BJ (cell line): ENCODE results near the gene PLK5. TPM values are rescaled to one million over a fixed set of nuclear protein-coding genes. Genes with fewer than 3 reads are reported as not detected.

Experiments used
- CTCF ChIA-PET: fragments of 350-600 bp; formaldehyde crosslinking; extraction: SDS; loops from one replicate; lab custom pipeline; 2021; ENCODE audit warnings: antibody characterized with exemption, inconsistent platforms; lab: Yijun Ruan, JAX
- POLR2A ChIA-PET: fragments of 300-600 bp; sonication (Branson Sonifier 250); formaldehyde crosslinking; extraction: SDS; loops from one replicate; lab custom pipeline; 2021; ENCODE audit warnings: antibody characterized with exemption; lab: Charles Lee
- DNase-seq: peaks from one replicate; pipeline ENCODE4 v3.0.0-alpha.2; 2011; ENCODE audit warnings: low read depth
- H3K27me3 ChIP-seq: 2 replicates; pipeline ENCODE4 v1.6.0; 2011; ENCODE audit warnings: low read length; ENCODE audit not compliant: control insufficient read depth, insufficient read depth
- H3K36me3 ChIP-seq: 2 replicates; pipeline ENCODE4 v1.5.1; 2011; ENCODE audit warnings: low read length; ENCODE audit not compliant: control insufficient read depth, insufficient read depth
- H3K4me3 ChIP-seq: 2 replicates; pipeline ENCODE4 v1.5.1; 2011; ENCODE audit warnings: low read depth, mild to moderate bottlenecking, control low read depth, low read length
- CTCF ChIP-seq: IDR thresholded peaks from 2 replicates; pipeline ENCODE4 v1.5.1; 2011; ENCODE audit warnings: low read depth, mild to moderate bottlenecking, control low read depth, inconsistent platforms, low read length, moderate library complexity; ENCODE audit not compliant: insufficient read depth
- polyA plus RNA-seq: library from polyadenylated mRNA; depleted of rRNA; stranded (reverse); fragments of >200 nt; gene quantifications from 2 replicates; pipeline ENCODE4 v1.2.3, GENCODE V29; 2011

The PLK5 gene
- polyA plus RNA-seq, 1 experiment: not detected

DNA sequence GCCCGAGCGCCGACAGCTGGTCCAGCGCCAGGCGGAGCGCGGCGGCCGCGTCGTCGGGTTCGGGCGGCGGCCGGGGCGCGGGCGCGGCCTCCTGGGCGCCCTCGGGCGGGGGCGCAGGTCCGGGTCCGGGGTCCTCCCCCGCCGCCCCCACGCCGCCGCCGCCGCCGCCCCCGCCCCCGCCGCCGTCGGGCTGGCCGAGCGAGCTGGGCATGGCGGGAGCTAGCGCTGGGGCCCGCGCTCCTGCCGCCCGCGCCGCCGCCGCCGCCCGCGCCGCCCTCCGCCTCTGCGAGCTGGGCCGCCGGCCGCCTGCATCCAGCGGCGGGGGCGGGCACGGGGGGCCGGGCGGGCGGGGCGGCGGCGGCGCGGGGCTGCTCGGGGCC lies 44.0 kb downstream of the PLK5 start:
- ChIA-PET CTCF (interaction anchor here (0.7 to 1.0 kb wide), 2 partner anchors 15 to 22 kb away, joined by 3 read pairs; no protein-coding TSS in a partner anchor), POLR2A (no interaction called here)
- Histone ChIP-seq H3K27me3 (no peaks in the 10 kb centered on the region), H3K4me3 (peak overlapping the region; percentile 83), H3K36me3 (0 out of 2 replicates have a peak, but pooled peaks cover 1% of the 10 kb centered on the region)
- no peak for TF ChIP-seq CTCF
- no peak for DNase-seq

GRCh38 chr19:1568320-1569019 lies 44.6 kb downstream of the PLK5 start, which contains the start of gene MEX3D:
TSS of gene MEX3D (minus strand) at chr19:1568325. CDS start at chr19:1568058, 267 bp downstream.
- no peak for DNase-seq
- H3K36me3 ChIP-seq: 0 out of 2 replicates have a peak, but pooled peaks cover 1% of the 10 kb centered on the region
- POLR2A ChIA-PET: no interaction called here
- TF ChIP-seq CTCF: no peak
- no peaks in the 10 kb centered on the region for H3K27me3 ChIP-seq
- H3K4me3 ChIP-seq: peak within 1 kb of the TSS; percentile 83
- CTCF ChIA-PET: interaction anchor here (0.5 to 1.0 kb wide), 3 partner anchors 22 to 127 kb away, joined by 3 to 4 read pairs (median 3); no protein-coding TSS in a partner anchor

GRCh38 chr19:1569997-1570396 lies 46.1 kb downstream of the PLK5 start:
- CTCF ChIA-PET: no interaction called here
- POLR2A ChIA-PET: no interaction called here
- H3K36me3 ChIP-seq: 0 out of 2 replicates have a peak, but pooled peaks cover 1% of the 10 kb centered on the region
- H3K27me3 ChIP-seq: no peaks in the 10 kb centered on the region
- no peak for DNase-seq
- TF ChIP-seq CTCF: no peak
- H3K4me3 ChIP-seq: no peak overlapping the region

DNA sequence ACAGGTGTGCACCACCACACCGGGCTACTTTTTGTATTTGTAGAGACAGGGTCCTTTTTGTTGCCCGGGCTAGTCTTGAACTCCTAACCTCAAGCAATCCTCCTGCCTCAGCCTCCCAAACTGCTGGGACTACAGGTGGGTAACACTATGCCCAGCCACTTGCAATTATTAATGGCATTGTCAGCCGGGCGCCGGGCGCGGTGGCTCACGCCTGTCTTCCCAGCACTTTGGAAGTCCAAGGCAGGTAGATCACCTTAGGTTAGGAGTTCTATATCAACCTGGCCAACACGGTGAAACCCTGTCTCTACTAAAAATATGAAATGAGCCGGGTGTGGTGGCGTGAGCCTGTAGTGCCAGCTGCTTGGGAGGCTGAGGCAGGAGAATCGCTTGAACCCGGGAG lies 47.0 kb downstream of the PLK5 start:
- no peak for DNase-seq
- ChIA-PET CTCF (no interaction called here), POLR2A (no interaction called here)

More for the DNA sequence above, 47.0 kb downstream of the PLK5 start:
- Histone ChIP-seq H3K27me3 (no peaks in the 10 kb centered on the region), H3K36me3 (0 out of 2 replicates have a peak, but pooled peaks cover 1% of the 10 kb centered on the region), H3K4me3 (no peak overlapping the region)
- TF ChIP-seq CTCF: no peak
